Prostate gland (tissue), 2 donors: ENCODE results near the gene ZNHIT6.

ENCODE experiments used
- CTCF ChIP-seq, 4 experiments: fragments of 200-600 bp in 2 of 4; fragments of 450-650 bp in 2 of 4; sonication (generic) in 2 of 4; IDR thresholded peaks; 1 replicate in 3 of 4; 2 replicates in 1 of 4; pipeline ENCODE4 v1.5.1; 2016 to 2019; ENCODE audit warnings: antibody characterized with exemption in 4 of 4, mild to moderate bottlenecking in 2 of 4, moderate library complexity in 2 of 4
- POLR2AphosphoS5 ChIP-seq: sonication (generic); formaldehyde crosslinking; IDR thresholded peaks from one replicate; pipeline ENCODE4 v1.6.1; 2017; ENCODE audit warnings: antibody characterized with exemption

DNA sequence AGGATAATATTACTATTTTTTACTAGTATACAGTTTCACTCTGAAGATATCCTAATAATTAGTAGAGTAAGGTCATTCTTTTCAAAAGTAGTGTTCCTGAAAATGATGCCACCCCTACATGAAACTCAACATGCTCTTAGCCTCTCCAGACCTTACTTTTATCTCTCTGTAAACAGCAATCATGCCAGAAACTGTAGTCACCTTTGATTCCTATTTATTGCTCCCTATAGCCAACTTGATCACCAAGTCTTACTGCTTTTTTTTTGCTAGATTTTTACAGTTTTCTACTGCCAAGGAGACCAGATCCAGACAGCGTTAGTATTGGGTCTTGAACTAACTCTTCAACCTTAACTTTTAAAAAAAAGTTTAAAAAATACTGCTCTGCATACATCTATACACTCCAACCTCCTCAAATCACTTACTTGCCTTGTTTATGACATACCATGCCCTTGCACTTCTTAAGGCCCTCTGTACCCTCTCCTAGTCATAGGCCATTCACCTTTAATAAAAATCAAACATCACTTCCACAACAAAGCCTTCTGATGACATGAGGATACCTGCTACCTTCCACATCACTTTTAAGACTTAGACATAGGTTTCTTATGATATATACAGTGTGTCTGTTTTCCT is 36.1 kb downstream of the ZNHIT6 start:
- TF ChIP-seq CTCF (IDR thresholded peaks at IDR 0.05), result no peak
- no peak for TF ChIP-seq POLR2AphosphoS5
